Measurements from ENCODE around the gene GRM7.

GRM7 gene

DNA sequence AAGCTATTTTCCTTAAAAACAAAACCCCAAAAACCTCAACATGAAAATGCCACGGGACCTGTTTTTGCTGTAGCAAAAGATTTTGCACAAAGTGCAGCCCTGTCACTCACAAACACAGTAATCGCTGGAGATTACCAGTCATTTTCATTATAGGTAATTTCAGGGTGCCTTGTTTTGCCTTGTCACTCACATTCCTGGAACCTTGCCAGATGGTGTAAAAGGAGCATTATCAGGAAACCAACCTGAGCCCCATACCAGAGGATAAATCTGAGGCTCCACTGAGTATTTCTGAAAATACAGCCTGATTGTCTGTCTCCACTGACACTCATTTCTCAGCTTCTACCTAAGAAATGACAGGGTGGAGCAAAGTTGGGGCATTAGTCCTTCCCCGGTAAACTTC is 849.4 kb downstream of the GRM7 start:
- Histone ChIP-seq H3K27me3 (ENCODE audit: insufficient read depth, low read length) (no peaks in the 10 kb centered on the region), H3K4me1 (ENCODE audit: insufficient read depth, low read length) (no peaks in the 10 kb centered on the region), H3K36me3 (ENCODE audit: insufficient read depth, low read length) (no peaks in the 10 kb centered on the region), H3K4me3 (ENCODE audit: low read length) (no peak overlapping the region), H3K9me3 (ENCODE audit: low read length) (no peaks in the 10 kb centered on the region), H2AFZ (ENCODE audit: low read depth, low read length) (no peak overlapping the region)

DNA sequence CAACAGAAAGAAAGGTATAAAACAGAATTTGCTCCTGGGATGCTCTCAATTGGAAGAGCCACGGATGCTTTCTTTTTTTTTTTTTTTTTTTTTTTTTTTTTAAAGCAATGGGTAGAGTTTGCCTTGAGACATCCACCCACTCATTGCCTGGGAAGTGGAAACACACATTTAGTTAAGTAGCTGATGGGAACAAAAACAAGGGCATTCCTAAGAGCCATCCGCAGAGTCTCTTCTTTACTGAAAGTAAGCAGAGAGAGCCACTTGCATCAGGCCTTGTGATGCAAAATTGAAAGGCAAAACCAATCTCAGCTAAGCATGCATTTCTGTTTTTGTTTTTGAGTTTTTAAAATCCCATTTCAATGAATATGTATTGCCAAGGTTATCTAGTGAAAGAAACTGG is 852.8 kb downstream of the GRM7 start:
- Histone ChIP-seq H3K9me3 (ENCODE audit: low read length) (no peaks in the 10 kb centered on the region), H3K36me3 (ENCODE audit: insufficient read depth, low read length) (no peaks in the 10 kb centered on the region), H3K4me1 (ENCODE audit: insufficient read depth, low read length) (no peaks in the 10 kb centered on the region), H3K4me3 (ENCODE audit: low read length) (no peak overlapping the region), H2AFZ (ENCODE audit: low read depth, low read length) (no peak overlapping the region), H3K27me3 (ENCODE audit: insufficient read depth, low read length) (no peaks in the 10 kb centered on the region)

DNA sequence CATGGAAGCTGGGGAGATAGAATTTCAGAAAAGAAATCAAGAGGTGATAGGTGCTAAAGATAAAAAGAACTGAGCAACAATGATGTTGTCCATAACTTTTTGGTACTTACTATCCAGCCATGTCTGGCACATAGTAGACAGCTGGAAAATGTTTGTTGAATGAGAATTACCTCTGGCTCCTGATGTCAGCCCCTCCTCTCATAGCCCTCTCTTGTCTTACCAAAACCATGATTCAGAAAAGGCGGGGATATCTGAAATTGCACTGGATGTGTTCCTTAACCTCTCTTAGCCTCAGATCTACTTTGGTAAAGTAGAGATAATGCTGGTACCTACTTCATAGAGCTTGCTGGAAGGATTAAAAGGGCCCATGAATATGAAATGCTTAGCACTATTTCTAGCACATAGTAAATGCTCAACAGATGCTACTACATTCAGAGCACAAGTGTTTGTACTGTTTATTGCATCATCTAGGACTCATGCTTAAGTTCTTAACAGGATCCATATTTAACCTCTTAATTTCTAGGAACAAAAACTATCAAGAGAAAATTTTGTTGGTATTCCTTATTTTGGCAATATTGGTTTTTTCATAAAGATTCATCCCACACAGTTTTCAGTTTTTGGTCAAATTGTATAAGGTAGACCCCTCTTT is 859.9 kb downstream of the GRM7 start:
- no peak overlapping the region for H3K4me3 ChIP-seq (ENCODE audit: low read length)
- H3K4me1 ChIP-seq (ENCODE audit: insufficient read depth, low read length), result no peaks in the 10 kb centered on the region
- H2AFZ ChIP-seq (ENCODE audit: low read depth, low read length), result no peak overlapping the region
- no peaks in the 10 kb centered on the region for H3K36me3 ChIP-seq (ENCODE audit: insufficient read depth, low read length)
- H3K27me3 ChIP-seq (ENCODE audit: insufficient read depth, low read length), result no peaks in the 10 kb centered on the region
- H3K9me3 ChIP-seq (ENCODE audit: low read length), result no peaks in the 10 kb centered on the region

DNA sequence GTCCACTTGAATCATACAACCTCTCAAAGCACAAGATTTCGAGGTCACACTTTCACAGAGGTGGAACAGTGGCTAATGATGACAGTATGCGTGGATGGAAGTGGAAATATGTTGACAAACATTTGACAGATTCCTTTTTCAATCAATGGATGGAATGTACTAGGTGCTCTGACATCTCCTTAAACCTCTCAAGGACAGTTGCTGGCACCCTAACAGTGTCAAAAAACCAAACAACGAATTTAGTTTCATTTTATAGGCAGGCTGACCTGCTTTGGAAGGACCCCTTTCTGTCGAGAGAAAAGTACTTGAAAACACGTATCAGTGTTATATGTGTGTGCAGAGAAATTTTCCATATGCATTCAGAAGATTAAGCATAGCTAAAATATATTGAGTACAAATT is 861.0 kb downstream of the GRM7 start:
- Histone ChIP-seq H3K4me1 (ENCODE audit: insufficient read depth, low read length) (no peaks in the 10 kb centered on the region), H3K27me3 (ENCODE audit: insufficient read depth, low read length) (no peaks in the 10 kb centered on the region), H3K36me3 (ENCODE audit: insufficient read depth, low read length) (no peaks in the 10 kb centered on the region), H3K4me3 (ENCODE audit: low read length) (no peak overlapping the region), H3K9me3 (ENCODE audit: low read length) (no peaks in the 10 kb centered on the region), H2AFZ (ENCODE audit: low read depth, low read length) (no peak overlapping the region)

DNA sequence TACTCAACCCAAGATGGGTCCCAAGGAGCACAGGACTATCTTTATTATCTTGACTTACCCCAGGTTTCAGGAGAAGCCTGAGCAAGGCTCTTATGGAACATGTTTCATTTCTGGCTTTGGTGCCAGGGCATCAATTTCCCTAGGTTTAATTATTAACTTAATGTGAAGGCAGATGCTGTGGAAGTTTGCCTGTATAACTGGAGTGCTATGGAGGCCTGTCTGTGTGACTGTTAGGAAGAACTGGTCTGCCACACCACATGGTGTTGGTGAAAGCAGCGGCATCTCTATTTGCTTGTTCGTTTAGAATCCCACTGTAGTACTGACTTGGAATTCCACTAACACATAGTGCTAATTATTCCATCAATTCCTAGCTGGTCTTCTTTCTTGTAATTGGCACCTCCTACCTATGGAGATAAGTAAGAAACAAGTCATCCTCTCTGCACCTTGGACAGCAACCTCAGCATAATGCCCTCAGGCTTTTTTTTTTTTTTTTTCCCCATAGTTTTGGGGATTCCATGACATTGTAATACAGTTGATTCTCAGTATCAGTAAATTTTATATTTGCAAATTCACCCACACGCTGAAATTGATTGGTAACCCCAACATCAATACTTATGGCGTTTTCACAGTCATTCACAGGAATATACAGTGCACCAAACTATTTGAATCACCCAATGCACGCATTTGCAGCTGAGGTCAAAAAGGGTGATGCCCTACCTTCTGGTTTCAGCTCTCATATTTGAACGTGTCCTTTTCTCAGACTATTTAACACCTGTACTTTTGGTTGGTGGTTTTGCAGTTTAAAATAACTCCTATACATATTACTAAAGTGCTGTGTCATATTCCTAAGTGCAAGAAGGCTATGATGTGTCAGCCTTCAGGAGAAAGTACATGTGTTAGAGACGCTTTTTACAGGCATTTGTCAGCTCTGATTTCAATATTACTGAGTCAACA is 867.9 kb downstream of the GRM7 start:
- no peaks in the 10 kb centered on the region for H3K9me3 ChIP-seq (ENCODE audit: low read length)
- H3K36me3 ChIP-seq (ENCODE audit: insufficient read depth, low read length), result no peaks in the 10 kb centered on the region
- no peaks in the 10 kb centered on the region for H3K4me1 ChIP-seq (ENCODE audit: insufficient read depth, low read length)
- no peak overlapping the region for H3K4me3 ChIP-seq (ENCODE audit: low read length)
- H3K27me3 ChIP-seq (ENCODE audit: insufficient read depth, low read length), result no peaks in the 10 kb centered on the region
- H2AFZ ChIP-seq (ENCODE audit: low read depth, low read length), result no peak overlapping the region

DNA sequence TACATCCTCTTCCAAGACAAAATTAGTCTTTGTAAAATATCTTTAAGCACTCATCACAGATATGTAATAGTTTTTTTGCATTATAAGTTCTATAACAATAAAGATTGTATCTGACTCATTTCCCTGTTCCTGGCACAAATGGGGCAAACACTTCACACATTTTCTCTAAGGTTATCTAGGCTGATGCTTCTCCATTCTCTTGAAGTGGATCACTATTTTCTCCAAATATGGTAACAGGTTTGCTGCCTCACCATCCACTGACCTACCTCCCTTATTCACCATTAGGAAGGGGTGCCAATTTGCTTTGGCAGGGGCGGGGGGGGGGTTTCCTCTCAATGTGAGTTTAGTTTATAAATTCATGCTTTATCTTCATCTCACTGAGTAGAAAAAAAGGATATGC is 873.0 kb downstream of the GRM7 start:
- Histone ChIP-seq H2AFZ (ENCODE audit: low read depth, low read length) (no peak overlapping the region), H3K4me1 (ENCODE audit: insufficient read depth, low read length) (no peaks in the 10 kb centered on the region), H3K9me3 (ENCODE audit: low read length) (no peaks in the 10 kb centered on the region), H3K4me3 (ENCODE audit: low read length) (no peak overlapping the region), H3K36me3 (ENCODE audit: insufficient read depth, low read length) (no peaks in the 10 kb centered on the region), H3K27me3 (ENCODE audit: insufficient read depth, low read length) (no peaks in the 10 kb centered on the region)

DNA sequence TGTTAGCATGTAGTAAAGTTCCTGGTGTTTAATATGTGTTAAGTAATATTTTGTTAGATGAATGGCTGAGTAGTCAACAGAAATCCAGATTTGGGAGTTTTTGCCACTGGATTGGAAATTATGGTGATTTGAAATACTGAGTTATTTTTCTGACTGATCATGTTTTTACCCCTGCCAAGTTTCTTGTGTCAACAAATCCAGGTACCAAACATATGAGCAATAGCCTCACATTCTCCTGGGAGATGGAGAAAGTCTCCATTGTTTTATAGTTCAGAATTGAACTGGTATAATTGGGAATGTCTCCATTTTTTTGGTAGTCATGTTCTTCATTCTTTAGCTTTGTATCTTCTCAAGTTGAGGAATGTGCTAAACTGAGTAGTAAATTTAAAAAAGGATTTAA is 873.5 kb downstream of the GRM7 start:
- no peaks in the 10 kb centered on the region for H3K36me3 ChIP-seq (ENCODE audit: insufficient read depth, low read length)
- no peak overlapping the region for H3K4me3 ChIP-seq (ENCODE audit: low read length)
- no peaks in the 10 kb centered on the region for H3K27me3 ChIP-seq (ENCODE audit: insufficient read depth, low read length)
- no peaks in the 10 kb centered on the region for H3K4me1 ChIP-seq (ENCODE audit: insufficient read depth, low read length)
- no peaks in the 10 kb centered on the region for H3K9me3 ChIP-seq (ENCODE audit: low read length)
- no peak overlapping the region for H2AFZ ChIP-seq (ENCODE audit: low read depth, low read length)

DNA sequence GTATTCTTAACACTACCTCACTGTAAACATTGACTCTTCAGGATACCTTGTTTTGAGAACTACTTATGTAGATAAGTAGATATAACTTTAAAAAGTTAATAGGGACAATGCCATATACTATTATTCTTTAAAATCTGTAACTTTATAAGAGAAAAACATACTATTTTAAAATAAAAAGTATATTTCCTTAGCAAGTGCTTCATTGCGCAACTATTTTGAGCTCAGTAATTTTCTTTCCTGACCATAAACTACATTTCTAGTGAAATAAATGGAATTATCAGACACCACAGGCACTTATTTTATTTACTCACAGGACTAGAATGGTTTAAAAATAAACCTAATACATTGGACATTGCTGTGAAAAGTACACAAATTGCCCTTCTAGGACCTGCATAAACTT is 876.3 kb downstream of the GRM7 start:
- Histone ChIP-seq H3K4me3 (ENCODE audit: low read length) (no peak overlapping the region), H3K36me3 (ENCODE audit: insufficient read depth, low read length) (no peaks in the 10 kb centered on the region), H3K9me3 (ENCODE audit: low read length) (no peaks in the 10 kb centered on the region), H2AFZ (ENCODE audit: low read depth, low read length) (no peak overlapping the region), H3K27me3 (ENCODE audit: insufficient read depth, low read length) (no peaks in the 10 kb centered on the region), H3K4me1 (ENCODE audit: insufficient read depth, low read length) (no peaks in the 10 kb centered on the region)

DNA sequence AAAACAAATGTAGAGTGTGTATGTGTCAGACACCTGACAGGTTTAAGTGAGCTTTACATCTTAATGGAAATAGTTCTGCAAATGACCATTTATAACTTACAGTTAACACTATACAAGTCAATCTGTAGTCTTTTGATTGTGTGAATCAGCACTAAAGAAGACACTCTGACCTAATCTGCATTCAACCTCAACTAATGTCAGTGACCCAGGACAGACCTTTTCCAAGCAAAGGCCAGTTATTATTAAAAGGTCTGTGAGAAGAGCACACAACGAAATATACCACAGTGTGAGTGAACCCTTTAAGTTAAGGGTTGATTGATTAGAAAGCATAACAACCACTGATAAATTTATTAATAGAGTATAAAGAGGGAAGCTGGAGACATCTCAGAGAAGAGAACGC is 878.8 kb downstream of the GRM7 start:
- no peaks in the 10 kb centered on the region for H3K4me1 ChIP-seq (ENCODE audit: insufficient read depth, low read length)
- no peak overlapping the region for H2AFZ ChIP-seq (ENCODE audit: low read depth, low read length)
- no peaks in the 10 kb centered on the region for H3K9me3 ChIP-seq (ENCODE audit: low read length)
- H3K4me3 ChIP-seq (ENCODE audit: low read length), result no peak overlapping the region
- no peaks in the 10 kb centered on the region for H3K36me3 ChIP-seq (ENCODE audit: insufficient read depth, low read length)
- no peaks in the 10 kb centered on the region for H3K27me3 ChIP-seq (ENCODE audit: insufficient read depth, low read length)

DNA sequence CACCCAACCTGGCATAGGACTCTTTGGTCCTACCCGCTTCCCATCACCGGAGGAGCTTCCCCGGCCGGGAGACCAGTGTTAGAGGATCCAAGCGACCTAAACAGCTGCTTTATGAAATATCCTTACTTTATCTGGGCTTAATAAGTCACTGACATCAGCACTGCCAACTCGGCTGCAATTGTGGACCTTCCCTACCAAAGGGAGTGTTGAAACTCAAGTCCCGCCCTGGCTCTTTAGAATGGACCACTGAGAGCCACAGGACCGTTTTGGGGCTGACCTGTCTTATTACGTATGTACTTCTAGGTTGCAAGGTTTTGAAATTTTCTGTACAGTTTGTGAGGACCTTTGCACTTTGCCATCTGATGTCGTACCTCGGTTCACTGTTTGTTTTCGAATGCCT is 879.5 kb downstream of the GRM7 start:
- no peaks in the 10 kb centered on the region for H3K9me3 ChIP-seq (ENCODE audit: low read length)
- no peaks in the 10 kb centered on the region for H3K4me1 ChIP-seq (ENCODE audit: insufficient read depth, low read length)
- H2AFZ ChIP-seq (ENCODE audit: low read depth, low read length), result no peak overlapping the region
- no peaks in the 10 kb centered on the region for H3K36me3 ChIP-seq (ENCODE audit: insufficient read depth, low read length)
- no peaks in the 10 kb centered on the region for H3K27me3 ChIP-seq (ENCODE audit: insufficient read depth, low read length)
- no peak overlapping the region for H3K4me3 ChIP-seq (ENCODE audit: low read length)

DNA sequence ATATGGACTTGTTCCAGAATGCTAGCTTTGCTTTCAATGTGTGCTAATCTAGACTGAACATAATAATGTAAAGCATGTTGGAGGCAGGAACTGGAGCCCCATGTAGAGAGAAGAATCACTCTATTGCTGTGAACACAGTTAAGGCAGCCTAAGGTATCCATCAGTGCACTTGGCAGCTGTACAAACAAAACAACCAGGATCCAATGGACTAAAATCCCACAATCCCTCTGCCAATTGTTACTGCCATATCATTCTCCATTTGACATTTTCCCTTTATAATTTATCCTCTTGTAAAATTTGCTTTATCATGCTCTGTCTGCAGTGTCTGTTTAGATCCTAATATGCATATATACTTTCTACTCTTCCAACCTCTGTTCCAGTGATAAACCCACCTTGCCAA is 883.9 kb downstream of the GRM7 start:
- Histone ChIP-seq H3K9me3 (ENCODE audit: low read length) (no peaks in the 10 kb centered on the region), H3K27me3 (ENCODE audit: insufficient read depth, low read length) (no peaks in the 10 kb centered on the region), H2AFZ (ENCODE audit: low read depth, low read length) (no peak overlapping the region), H3K4me3 (ENCODE audit: low read length) (no peak overlapping the region), H3K4me1 (ENCODE audit: insufficient read depth, low read length) (no peaks in the 10 kb centered on the region), H3K36me3 (ENCODE audit: insufficient read depth, low read length) (no peaks in the 10 kb centered on the region)

DNA sequence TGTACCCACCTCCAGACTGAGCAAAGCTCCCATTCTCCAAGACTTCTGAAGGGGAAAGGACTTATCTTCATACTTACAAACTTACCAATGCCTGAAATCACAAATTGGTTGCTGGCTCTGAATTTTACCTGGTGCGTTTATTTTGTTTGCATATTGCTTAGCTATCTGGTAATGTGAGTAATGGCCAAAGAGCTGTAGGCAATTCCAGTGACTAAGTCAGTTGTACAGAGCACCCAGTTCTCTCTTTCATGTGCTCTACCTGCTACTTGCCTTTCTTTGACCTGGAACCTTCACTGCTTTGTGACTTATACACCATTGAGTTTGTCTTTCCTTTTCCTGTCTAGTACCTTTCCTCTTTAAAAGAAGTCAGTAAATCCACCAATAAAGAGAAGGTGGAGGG is 884.8 kb downstream of the GRM7 start:
- Histone ChIP-seq H3K36me3 (ENCODE audit: insufficient read depth, low read length) (no peaks in the 10 kb centered on the region), H3K9me3 (ENCODE audit: low read length) (no peaks in the 10 kb centered on the region), H3K27me3 (ENCODE audit: insufficient read depth, low read length) (no peaks in the 10 kb centered on the region), H3K4me3 (ENCODE audit: low read length) (no peak overlapping the region), H2AFZ (ENCODE audit: low read depth, low read length) (no peak overlapping the region), H3K4me1 (ENCODE audit: insufficient read depth, low read length) (no peaks in the 10 kb centered on the region)

DNA sequence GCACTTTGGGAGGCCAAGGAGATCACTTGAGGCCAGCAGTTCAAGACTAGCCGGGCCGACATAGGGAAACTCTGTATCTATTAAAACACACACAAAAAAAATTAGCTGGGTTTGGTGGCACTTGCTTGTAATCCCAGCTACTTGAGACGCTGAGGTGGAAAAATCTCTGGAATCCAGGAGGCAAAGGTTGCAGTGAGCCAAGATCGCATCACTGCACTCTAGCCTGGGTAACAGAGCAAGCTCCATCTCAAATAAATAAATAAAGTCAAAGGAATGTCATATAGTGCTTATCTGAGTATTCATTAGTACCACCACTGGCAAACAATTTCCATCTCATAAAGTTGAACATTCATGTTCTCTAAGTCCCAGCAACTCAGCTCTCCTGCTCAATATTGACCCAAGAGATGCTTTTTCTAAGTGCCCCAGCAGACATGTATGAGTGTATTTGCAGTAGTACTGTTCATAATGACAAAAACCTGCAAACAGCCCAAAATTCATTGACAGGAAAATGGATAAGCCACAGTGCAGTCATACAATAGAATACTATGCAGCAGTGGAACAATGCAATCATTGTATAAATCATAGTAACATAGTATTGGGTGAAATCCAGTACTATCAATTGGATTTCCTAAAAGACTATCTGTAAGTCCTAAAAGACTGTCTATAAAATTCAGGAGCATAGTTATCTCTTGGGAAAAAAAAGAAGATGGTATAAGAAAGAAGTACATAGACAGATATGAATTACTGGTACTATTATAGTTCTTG is 889.2 kb downstream of the GRM7 start:
- no peaks in the 10 kb centered on the region for H3K4me1 ChIP-seq (ENCODE audit: insufficient read depth, low read length)
- H3K36me3 ChIP-seq (ENCODE audit: insufficient read depth, low read length), result no peaks in the 10 kb centered on the region

More for the DNA sequence above, 889.2 kb downstream of the GRM7 start:
- Histone ChIP-seq H2AFZ (ENCODE audit: low read depth, low read length) (no peak overlapping the region), H3K9me3 (ENCODE audit: low read length) (no peaks in the 10 kb centered on the region), H3K27me3 (ENCODE audit: insufficient read depth, low read length) (no peaks in the 10 kb centered on the region), H3K4me3 (ENCODE audit: low read length) (no peak overlapping the region)
